Fibroblast of lung (primary cell): ENCODE data around the gene SEC14L2. TPM values are rescaled to one million over a fixed set of nuclear protein-coding genes. Genes with fewer than 3 reads are reported as not detected.

Source experiments
- DNase-seq, 2 donors: peaks; one replicate each; pipeline versions ENCODE4 v3.0.0 to v3.0.0-alpha.2; 2010; ENCODE audit warnings: low read depth in 2 of 2
- H2AFZ ChIP-seq: 2 replicates; pipeline ENCODE4 v1.5.1; 2012; ENCODE audit warnings: low read length, control low read depth, inconsistent platforms
- H3K27ac ChIP-seq: 2 replicates; pipeline ENCODE4 v1.5.1; 2011; ENCODE audit warnings: low read length, control low read depth; ENCODE audit not compliant: insufficient read depth
- H3K27me3 ChIP-seq: 2 replicates; pipeline ENCODE4 v1.5.1; 2011; ENCODE audit warnings: mild to moderate bottlenecking, low read length; ENCODE audit not compliant: control insufficient read depth, insufficient read depth
- H3K36me3 ChIP-seq: 2 replicates; pipeline ENCODE4 v1.5.1; 2011; ENCODE audit warnings: low read length; ENCODE audit not compliant: control insufficient read depth, insufficient read depth
- H3K4me1 ChIP-seq: 2 replicates; pipeline ENCODE4 v1.5.1; 2011; ENCODE audit warnings: low read length; ENCODE audit not compliant: control insufficient read depth, insufficient read depth; ENCODE audit errors: extremely low read depth
- H3K4me2 ChIP-seq: 2 replicates; pipeline ENCODE4 v1.5.1; 2011; ENCODE audit warnings: low read length, control low read depth; ENCODE audit not compliant: insufficient read depth; ENCODE audit errors: extremely low read depth
- H3K4me3 ChIP-seq, 4 experiments: fragments of 200-600 bp in 1 of 4; sonication (generic) in 1 of 4; replicated peaks in 1 of 4; 2 replicates each; pipeline ENCODE4 v1.5.1; 2011 to 2016; ENCODE audit warnings: low read length in 4 of 4, low read depth in 3 of 4, mild to moderate bottlenecking in 3 of 4, control low read depth in 2 of 4, inconsistent platforms in 1 of 4, mixed read lengths in 1 of 4; ENCODE audit not compliant: insufficient read depth in 1 of 4; ENCODE audit errors: control extremely low read depth in 1 of 4
- H3K79me2 ChIP-seq: 2 replicates; pipeline ENCODE4 v1.5.1; 2012; ENCODE audit warnings: mild to moderate bottlenecking, low read length, inconsistent platforms; ENCODE audit not compliant: control insufficient read depth, insufficient read depth
- H3K9ac ChIP-seq: 2 replicates; pipeline ENCODE4 v1.5.1; 2011; ENCODE audit warnings: mild to moderate bottlenecking, low read length, control low read depth; ENCODE audit not compliant: insufficient read depth
- H3K9me3 ChIP-seq: 2 replicates; pipeline ENCODE4 v1.5.1; 2012; ENCODE audit warnings: low read depth, low read length; ENCODE audit not compliant: control insufficient read depth, insufficient read depth
- H4K20me1 ChIP-seq: 2 replicates; pipeline ENCODE4 v1.5.1; 2011; ENCODE audit warnings: low read length; ENCODE audit not compliant: control insufficient read depth, insufficient read depth; ENCODE audit errors: extremely low read depth
- EZH2 ChIP-seq: IDR thresholded peaks from 2 replicates; pipeline ENCODE4 v1.5.1; 2012; ENCODE audit warnings: low read length, control low read depth, mild to moderate bottlenecking; ENCODE audit errors: missing control alignments
- polyA plus RNA-seq, 2 donors: library from polyadenylated mRNA; depleted of rRNA in 1 of 2; stranded (reverse) in 1 of 2; unstranded in 1 of 2; fragments of >200 nt; gene quantifications; 2 replicates each; pipeline ENCODE4 v1.2.1, GENCODE V29; 2011 to 2012; ENCODE audit warnings: missing spikeins in 1 of 2
- total RNA-seq: library from RNA; depleted of rRNA; stranded (reverse); fragments of >200 nt; gene quantifications from 2 replicates; pipeline ENCODE4 v1.2.1, GENCODE V29; 2014
- TF ChIP-seq, protein P1 (sequence below), 2 donors: IDR thresholded peaks in 1 of 2; conservative IDR thresholded peaks in 1 of 2; 1 replicate in 1 of 2; 2 replicates in 1 of 2; pipeline ENCODE4 v1.5.1; 2011 to 2012; ENCODE audit warnings: low read length in 2 of 2, control low read depth in 1 of 2, inconsistent platforms in 1 of 2, low read depth in 1 of 2, mild to moderate bottlenecking in 1 of 2

The SEC14L2 gene
- total and polyA plus RNA-seq, 2 donors (not counting 1 experiment from before 2014, with no cell fraction given), result 5.8 to 10.2 TPM

DNA sequence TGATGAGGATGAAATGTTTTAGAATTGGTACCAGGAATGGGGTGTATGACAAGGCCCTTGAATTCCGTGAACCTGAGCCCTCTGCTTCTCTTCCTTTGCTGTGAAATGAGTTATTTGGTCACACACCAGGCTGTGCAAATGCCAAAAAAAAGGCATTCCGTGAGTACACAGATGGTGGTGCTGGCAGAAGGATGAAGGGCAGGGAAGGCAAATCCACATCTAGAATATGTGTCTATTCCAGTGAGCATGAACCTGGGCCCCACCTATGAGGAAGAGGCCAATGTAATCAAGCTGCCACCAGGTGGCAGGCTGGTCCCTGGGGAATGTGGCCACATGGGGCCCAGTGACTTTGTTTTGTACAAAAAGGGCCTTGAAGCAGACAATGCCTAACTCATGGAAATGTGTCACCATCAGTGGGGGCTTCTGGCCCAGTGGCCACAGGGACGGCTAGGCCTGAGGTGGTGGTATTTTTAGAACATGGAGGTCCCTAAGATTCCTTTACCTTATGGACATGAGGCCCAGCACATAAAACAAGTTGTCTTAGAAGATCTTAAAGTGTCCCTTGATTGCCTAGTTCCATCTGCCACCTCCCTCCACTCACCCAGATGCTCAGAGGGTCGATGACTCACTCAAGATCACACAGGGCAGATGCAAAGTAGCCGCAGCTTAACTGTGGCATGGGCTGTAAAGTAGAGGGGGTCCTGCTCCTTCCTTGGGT lies 5.7 kb upstream of the SEC14L2 start:
- Histone ChIP-seq H3K27me3 (no peaks in the 10 kb centered on the region), H3K4me2 (no peak overlapping the region), H3K9ac (no peak overlapping the region), H3K4me3 (no peak overlapping the region), H2AFZ (no peak overlapping the region), H3K9me3 (no peaks in the 10 kb centered on the region), H3K4me1 (peaks cover 3% of the 10 kb centered on the region), H4K20me1 (no peaks in the 10 kb centered on the region), H3K79me2 (no peaks in the 10 kb centered on the region), H3K27ac (no peak overlapping the region), H3K36me3 (no peaks in the 10 kb centered on the region)
- DNase-seq, result peak; percentile 70 to 72
- TF ChIP-seq EZH2, result no peak
- TF ChIP-seq, protein P1, sequence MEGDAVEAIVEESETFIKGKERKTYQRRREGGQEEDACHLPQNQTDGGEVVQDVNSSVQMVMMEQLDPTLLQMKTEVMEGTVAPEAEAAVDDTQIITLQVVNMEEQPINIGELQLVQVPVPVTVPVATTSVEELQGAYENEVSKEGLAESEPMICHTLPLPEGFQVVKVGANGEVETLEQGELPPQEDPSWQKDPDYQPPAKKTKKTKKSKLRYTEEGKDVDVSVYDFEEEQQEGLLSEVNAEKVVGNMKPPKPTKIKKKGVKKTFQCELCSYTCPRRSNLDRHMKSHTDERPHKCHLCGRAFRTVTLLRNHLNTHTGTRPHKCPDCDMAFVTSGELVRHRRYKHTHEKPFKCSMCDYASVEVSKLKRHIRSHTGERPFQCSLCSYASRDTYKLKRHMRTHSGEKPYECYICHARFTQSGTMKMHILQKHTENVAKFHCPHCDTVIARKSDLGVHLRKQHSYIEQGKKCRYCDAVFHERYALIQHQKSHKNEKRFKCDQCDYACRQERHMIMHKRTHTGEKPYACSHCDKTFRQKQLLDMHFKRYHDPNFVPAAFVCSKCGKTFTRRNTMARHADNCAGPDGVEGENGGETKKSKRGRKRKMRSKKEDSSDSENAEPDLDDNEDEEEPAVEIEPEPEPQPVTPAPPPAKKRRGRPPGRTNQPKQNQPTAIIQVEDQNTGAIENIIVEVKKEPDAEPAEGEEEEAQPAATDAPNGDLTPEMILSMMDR (conservative IDR thresholded peaks at IDR 0.05 in 1 of 2, IDR thresholded peaks at IDR 0.05 in 1 of 2; ENCODE audit: low read depth in 1 of 2, low read length in 2 of 2), result peak; percentile 63 to 67

DNA sequence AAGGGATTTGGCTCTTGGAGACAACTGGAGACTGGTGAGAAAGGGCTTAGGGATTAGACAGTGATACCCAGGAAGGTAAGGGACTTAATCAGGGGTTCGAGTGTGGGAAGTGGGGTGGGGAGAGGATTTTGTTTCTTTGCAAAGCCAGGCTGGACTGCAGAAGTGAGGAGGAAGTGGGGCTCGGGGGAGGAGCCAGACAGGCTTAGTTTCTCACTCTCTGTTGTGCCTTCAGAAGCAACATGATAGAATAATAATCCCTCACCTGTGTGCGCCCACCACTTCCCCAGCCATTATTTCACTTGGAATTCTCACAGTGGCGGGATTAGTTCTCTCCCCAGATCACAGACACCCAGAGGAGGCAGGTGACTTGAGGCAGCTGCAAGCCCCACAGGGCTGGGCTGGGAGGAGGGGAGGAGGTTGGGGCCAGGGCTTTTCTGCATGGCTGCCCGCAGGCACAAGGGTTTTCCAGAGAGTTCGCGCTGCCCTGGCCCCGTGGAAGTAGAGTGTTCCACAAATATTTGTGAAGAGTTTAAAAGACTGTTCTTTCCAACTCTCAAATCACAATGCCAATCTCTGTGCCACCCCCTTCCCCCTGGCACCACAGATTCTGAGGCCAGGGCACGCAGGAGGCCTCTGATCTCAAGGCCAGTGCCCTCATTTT lies 4.0 kb upstream of the SEC14L2 start:
- no peaks in the 10 kb centered on the region for H3K27me3 ChIP-seq
- H3K4me2 ChIP-seq, result no peak overlapping the region
- H3K36me3 ChIP-seq, result no peaks in the 10 kb centered on the region
- no peak for TF ChIP-seq EZH2
- TF ChIP-seq, protein P1 (conservative IDR thresholded peaks at IDR 0.05 in 1 of 2, IDR thresholded peaks at IDR 0.05 in 1 of 2; ENCODE audit: low read depth in 1 of 2, low read length in 2 of 2), result no peak
- no peaks in the 10 kb centered on the region for H4K20me1 ChIP-seq
- no peak overlapping the region for H2AFZ ChIP-seq
- DNase-seq, result no peak
- H3K4me3 ChIP-seq, result no peak overlapping the region
- H3K9me3 ChIP-seq, result no peaks in the 10 kb centered on the region
- no peak overlapping the region for H3K27ac ChIP-seq
- peaks cover 2% of the 10 kb centered on the region for H3K4me1 ChIP-seq
- H3K79me2 ChIP-seq, result peaks cover 4% of the 10 kb centered on the region
- no peak overlapping the region for H3K9ac ChIP-seq

GRCh38 chr22:30393322-30393680 lies 3.5 kb upstream of the SEC14L2 start:
- Histone ChIP-seq H3K27me3 (no peaks in the 10 kb centered on the region), H3K4me2 (no peak overlapping the region), H3K79me2 (peaks cover 8% of the 10 kb centered on the region), H3K9me3 (no peaks in the 10 kb centered on the region), H3K36me3 (no peaks in the 10 kb centered on the region), H3K27ac (no peak overlapping the region), H3K9ac (no peak overlapping the region), H3K4me1 (peaks cover 4% of the 10 kb centered on the region), H2AFZ (no peak overlapping the region), H3K4me3 (no peak overlapping the region), H4K20me1 (no peaks in the 10 kb centered on the region)
- no peak for DNase-seq
- no peak for TF ChIP-seq EZH2
- TF ChIP-seq, protein P1 (conservative IDR thresholded peaks at IDR 0.05 in 1 of 2, IDR thresholded peaks at IDR 0.05 in 1 of 2; ENCODE audit: low read depth in 1 of 2, low read length in 2 of 2), result no peak
